Measurements from ENCODE around the gene DNAH7. TPM values are rescaled to one million over a fixed set of nuclear protein-coding genes. Genes with fewer than 3 reads are reported as not detected.
"Not testable (repeated sequence)": the region's sequence is repeated elsewhere in the genome, so short reads cannot be mapped to it uniquely, and the experiment has no call there.

Gene DNAH7
- total and polyA plus RNA-seq, 12 donors = 0.36 to 3.6 (median 1.4) TPM

GRCh38 chr2:195929531-195929930 lies 139.1 kb downstream of the DNAH7 start:
- Histone ChIP-seq H3K27ac (no peak overlapping the region), H3K27me3 (no peaks in the 10 kb centered on the region), H3K36me3 (replicated peaks in 1 of 2) (no peaks in the 10 kb centered on the region), H3K4me1 (replicated peaks in 1 of 2) (no peaks in the 10 kb centered on the region), H3K9me3 (replicated peaks in 1 of 3) (no peaks in the 10 kb centered on the region), H3K4me3 (no peak overlapping the region)
- DNase-seq = no peak
- TF ChIP-seq POLR2A (IDR thresholded peaks at IDR 0.05) = no peak
- TF ChIP-seq, protein P1, sequence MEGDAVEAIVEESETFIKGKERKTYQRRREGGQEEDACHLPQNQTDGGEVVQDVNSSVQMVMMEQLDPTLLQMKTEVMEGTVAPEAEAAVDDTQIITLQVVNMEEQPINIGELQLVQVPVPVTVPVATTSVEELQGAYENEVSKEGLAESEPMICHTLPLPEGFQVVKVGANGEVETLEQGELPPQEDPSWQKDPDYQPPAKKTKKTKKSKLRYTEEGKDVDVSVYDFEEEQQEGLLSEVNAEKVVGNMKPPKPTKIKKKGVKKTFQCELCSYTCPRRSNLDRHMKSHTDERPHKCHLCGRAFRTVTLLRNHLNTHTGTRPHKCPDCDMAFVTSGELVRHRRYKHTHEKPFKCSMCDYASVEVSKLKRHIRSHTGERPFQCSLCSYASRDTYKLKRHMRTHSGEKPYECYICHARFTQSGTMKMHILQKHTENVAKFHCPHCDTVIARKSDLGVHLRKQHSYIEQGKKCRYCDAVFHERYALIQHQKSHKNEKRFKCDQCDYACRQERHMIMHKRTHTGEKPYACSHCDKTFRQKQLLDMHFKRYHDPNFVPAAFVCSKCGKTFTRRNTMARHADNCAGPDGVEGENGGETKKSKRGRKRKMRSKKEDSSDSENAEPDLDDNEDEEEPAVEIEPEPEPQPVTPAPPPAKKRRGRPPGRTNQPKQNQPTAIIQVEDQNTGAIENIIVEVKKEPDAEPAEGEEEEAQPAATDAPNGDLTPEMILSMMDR (IDR thresholded peaks at IDR 0.05) = no peak
- intact Hi-C loops (cut with DNase I) = no loop called here
- WGBS, 4 donors = 88 to 100% (median 93%) methylated on average over 1 of the region's 1 CpG

DNA sequence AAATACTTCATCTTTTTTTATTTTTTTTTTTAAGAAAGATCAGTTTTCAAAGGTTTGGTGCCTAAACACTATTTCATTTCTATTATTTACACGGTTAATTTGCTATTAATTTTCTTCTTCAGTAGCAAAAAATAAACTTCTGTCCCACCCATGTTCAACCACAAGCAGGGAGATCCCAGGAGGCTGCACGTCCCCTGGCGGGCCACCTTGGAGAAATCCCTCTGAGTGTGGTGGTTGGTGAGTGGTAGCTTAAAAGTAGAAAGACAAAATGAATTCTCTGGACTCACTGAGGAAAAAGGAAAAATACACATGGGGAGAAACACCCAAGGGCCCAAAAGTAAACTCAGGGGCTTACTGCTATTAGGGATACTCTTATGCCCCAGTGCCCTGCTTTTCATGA lies 143.5 kb downstream of the DNAH7 start:
- no peaks in the 10 kb centered on the region for H3K4me1 ChIP-seq (replicated peaks in 1 of 2)
- no peaks in the 10 kb centered on the region for H3K27me3 ChIP-seq
- H3K36me3 ChIP-seq (replicated peaks in 1 of 2) = no peaks in the 10 kb centered on the region
- no peak overlapping the region for H3K27ac ChIP-seq
- 87 to 93% (median 92%) methylated on average over 3 of the region's 3 CpGs for WGBS, 4 donors
- no peaks in the 10 kb centered on the region for H3K9me3 ChIP-seq (replicated peaks in 1 of 3)
- no peak overlapping the region for H3K4me3 ChIP-seq
- TF ChIP-seq POLR2A (IDR thresholded peaks at IDR 0.05) = no peak
- TF ChIP-seq, protein P1 (IDR thresholded peaks at IDR 0.05) = no peak
- no peak for DNase-seq
- intact Hi-C loops (cut with DNase I) = no loop called here

- no peaks in the 10 kb centered on the region for H3K4me1 ChIP-seq (replicated peaks in 1 of 2)
- DNase-seq = no peak
- H3K9me3 ChIP-seq (replicated peaks in 1 of 3) = no peaks in the 10 kb centered on the region
- H3K27me3 ChIP-seq = no peaks in the 10 kb centered on the region
- no peak overlapping the region for H3K27ac ChIP-seq
- WGBS, 4 donors = 78 to 98% (median 92%) methylated on average over 1 of the region's 1 CpG
- no peak for TF ChIP-seq POLR2A (IDR thresholded peaks at IDR 0.05)
- TF ChIP-seq, protein P1 (IDR thresholded peaks at IDR 0.05) = no peak
- intact Hi-C loops (cut with DNase I) = no loop called here
- no peaks in the 10 kb centered on the region for H3K36me3 ChIP-seq (replicated peaks in 1 of 2)
- no peak overlapping the region for H3K4me3 ChIP-seq
These were observed 144.7 kb downstream of the DNAH7 start for GRCh38 chr2:195923889-195924288.

DNA sequence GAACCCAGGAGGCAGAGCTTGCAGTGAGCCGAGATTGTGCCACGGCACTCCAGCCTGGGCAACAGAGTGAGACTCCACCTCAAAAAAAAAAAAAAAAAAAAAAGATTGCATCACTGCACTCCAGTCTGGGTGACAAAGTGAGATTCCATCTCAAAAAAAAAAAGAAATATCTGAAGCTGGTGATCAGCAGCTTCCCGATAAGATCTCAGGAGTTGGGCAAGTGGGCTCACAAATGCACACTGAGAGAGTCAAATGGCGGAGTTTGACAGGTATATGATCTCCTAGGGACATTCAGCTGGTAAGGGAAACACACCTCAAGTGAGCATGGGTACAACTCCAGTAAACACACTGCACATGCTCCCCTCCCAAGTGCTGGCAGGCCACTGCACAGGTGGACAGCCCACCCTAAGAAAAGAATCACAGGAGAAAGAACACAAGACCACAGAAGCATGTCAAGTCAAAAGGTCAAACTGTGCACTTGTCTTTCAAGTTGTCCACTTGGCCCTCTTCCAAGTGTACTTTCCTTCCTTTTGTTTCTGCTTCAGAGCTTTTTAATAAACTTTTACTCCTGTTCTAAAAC lies 151.5 kb downstream of the DNAH7 start:
- WGBS, 4 donors = 93 to 95% (median 94%) methylated on average over 4 of the region's 4 CpGs
- intact Hi-C loops (cut with DNase I); H3K4me1 ChIP-seq (replicated peaks in 1 of 2); H3K36me3 ChIP-seq (replicated peaks in 1 of 2); H3K9me3 ChIP-seq (replicated peaks in 1 of 3); H3K27ac ChIP-seq; H3K4me3 ChIP-seq; H3K27me3 ChIP-seq; DNase-seq: not testable (repeated sequence)

DNA sequence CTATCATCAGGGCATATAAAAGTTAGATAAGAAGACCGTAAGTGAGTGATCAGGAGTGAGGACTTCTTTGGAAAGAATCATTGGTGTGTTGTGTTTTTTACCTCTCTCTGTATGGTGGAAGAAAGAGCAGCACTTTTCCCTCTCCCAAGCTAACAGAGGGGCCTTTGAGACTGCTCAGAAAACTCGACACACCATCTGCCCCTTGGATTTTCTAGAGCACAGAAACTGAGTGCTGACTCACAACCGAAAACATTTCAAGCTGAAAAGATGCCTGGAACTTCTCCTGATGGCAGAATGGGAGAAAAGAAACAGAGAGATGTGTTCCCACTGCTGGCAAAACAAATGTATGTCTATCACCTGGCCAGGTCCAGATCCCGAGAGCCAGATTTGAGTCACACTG lies 156.6 kb downstream of the DNAH7 start:
- no peaks in the 10 kb centered on the region for H3K4me1 ChIP-seq (replicated peaks in 1 of 2)
- no peak overlapping the region for H3K27ac ChIP-seq
- no peaks in the 10 kb centered on the region for H3K27me3 ChIP-seq
- no peak overlapping the region for H3K4me3 ChIP-seq
- no peak for DNase-seq
- no peaks in the 10 kb centered on the region for H3K36me3 ChIP-seq (replicated peaks in 1 of 2)
- 86 to 95% (median 90%) methylated on average over 4 of the region's 4 CpGs for WGBS, 4 donors
- intact Hi-C loops (cut with DNase I) = no loop called here
- no peaks in the 10 kb centered on the region for H3K9me3 ChIP-seq (replicated peaks in 1 of 3)
- TF ChIP-seq, protein P1 (IDR thresholded peaks at IDR 0.05) = no peak
- no peak for TF ChIP-seq POLR2A (IDR thresholded peaks at IDR 0.05)

All from adrenal gland (tissue), 12 donors.